Activated naive CD4-positive, alpha-beta T cell (primary cell): ENCODE data around the gene MROH7.

Source experiments
- DNase-seq, 4 experiments: peaks; one replicate each; lab custom pipeline; 2025; lab: John Stamatoyannopoulos, UW

The MROH7 gene

DNA sequence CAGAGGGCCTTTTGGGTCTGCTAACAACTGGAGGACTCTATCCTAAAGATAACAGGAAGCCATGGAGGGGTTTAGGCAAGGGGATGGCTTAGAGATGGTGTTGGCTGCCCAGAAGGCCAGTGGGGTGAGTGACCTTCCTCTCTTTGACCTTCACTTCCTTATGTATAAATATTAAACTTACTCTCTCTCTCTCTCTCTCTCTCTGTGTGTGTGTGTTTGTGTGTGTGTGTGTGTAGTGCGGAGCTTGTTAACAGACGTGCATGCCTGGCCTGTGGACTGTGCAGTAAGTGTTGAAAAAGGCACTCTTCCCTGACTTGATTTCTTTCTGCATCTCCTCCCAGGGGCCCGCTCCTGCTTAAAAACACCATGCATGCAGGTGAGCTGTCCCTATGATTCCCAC lies 10.0 kb downstream of the MROH7 start:
- DNase-seq = no peak

DNA sequence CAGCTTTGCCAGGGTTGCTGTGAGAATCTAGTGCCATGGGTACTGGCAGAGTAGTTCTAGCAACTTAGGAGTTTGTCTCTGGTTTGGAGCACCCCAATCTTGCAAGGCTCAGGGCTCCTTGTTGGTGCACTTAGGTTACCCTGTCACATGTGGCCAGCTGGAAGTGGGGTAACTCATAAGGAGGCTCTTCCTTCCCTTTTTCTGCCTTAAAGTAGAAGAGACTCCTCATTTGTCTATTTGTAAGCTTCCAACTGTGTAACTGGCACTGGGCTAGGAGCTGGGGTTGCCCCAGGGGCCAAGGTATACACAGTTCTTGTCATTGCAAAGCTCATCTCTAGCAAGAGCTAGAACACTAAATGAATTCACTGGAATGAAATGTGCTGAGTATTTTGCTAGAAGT lies 10.6 kb downstream of the MROH7 start:
- no peak for DNase-seq

DNA sequence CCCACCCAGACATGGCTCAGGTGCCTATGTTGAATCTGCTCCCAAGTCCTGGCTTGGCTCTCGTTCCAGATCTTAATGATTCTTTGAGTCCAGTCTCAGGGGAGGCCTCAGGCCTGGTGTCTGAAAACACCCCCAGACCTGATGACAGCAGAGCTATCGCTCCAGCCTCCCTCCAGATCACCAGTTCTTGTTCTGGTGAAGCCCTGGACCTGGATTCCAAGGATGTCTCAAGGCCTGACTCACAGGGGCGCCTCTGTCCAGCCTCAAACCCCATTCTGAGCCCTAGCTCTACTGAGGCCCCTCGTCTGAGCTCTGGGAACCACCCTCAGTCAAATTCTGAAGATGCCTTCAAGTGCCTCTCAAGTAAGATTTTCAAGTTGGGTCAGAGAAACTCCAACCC lies 11.4 kb downstream of the MROH7 start:
- DNase-seq = no peak

DNA sequence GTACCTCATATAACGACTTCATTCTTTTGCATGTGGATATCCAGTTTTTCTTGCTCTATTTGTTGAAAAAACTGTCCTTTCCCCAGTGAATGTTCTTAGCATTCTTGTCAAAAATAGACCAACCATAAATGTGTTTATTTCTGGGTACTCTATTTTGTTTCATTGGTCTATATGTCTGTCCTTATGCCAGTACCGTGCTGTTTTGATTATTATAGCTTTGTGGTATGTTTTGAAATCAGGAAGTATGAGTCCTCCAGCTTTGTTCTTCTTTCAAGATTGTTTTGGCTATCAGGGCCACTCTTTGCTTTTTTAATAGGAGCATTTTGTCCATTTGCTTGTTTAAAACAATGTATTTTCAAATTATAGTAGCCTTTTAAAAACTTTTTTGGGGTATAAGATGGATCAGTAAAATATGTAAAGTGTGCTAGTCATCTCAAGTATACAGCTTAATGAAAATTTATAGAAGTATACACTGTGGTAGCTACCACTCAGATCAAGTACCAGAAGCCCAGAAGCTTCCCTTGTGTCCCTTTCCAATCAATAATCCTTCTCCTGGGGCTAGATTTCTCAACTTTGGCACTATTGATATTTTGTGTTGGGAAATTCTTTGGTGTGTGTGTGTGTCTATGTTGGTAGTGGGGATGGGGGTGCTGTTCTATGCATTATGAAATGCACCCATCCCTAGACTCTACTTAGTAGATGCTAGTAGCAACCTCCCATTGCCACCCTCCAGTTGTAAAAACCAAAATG lies 16.8 kb downstream of the MROH7 start:
- DNase-seq = no peak

DNA sequence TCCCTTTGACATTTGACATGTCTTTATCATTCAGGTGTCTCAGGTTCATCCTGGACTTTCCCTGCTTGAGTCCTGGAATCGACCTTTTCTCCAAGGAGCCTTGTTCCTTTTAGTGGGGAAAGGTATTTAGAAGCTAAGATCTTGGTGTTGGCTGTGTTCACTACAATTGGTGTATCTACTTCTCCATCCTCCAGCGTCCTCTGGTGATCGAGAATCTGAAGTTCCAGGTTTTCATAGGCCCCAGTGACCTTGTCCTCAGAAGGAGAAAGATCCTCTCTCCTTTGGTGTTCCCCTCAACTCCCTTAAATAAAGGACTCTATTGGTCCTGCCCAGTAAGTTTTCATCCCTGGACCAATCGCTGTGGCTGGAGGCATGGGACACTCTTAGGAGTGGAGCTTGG lies 22.1 kb downstream of the MROH7 start:
- DNase-seq = no peak

DNA sequence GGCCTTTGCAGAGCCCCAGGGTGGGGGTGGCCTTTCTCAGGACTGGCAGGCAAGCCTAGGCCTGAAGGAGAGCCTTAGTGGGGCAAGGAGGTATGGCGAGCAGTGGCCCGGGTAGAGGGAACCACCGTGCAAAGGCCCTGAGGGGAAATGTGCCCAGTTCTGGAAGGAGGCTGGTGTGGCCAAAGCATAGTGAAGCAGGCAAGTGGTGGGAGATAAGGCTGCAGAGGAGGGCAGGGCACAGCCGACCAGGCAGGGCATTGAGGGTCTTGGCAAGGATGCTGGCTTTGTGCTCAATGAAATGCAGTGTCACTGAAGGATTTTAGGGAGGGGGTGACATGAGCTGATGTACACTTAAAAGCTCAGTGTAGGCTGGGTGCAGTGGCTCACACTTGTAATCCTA lies 22.8 kb downstream of the MROH7 start:
- no peak for DNase-seq

DNA sequence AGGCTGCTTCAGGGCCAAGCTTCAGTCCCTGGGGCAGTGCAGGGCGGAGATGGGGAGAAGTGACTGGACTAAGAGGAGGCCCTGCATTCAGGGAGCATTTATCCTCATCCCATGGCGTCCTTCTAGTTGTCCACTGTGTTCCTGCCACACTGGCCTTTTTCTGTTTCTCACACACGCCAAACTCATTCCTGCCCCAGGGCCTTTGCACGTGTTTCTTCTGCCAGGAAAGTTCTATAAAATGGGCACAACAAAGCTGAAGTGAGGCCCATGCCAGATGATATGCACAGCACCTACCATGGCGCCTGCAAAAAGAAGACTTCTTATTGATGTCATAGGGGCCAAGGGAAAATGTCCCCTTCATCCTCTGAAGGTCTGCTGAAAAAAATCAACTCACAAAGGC lies 24.3 kb downstream of the MROH7 start:
- no peak for DNase-seq

DNA sequence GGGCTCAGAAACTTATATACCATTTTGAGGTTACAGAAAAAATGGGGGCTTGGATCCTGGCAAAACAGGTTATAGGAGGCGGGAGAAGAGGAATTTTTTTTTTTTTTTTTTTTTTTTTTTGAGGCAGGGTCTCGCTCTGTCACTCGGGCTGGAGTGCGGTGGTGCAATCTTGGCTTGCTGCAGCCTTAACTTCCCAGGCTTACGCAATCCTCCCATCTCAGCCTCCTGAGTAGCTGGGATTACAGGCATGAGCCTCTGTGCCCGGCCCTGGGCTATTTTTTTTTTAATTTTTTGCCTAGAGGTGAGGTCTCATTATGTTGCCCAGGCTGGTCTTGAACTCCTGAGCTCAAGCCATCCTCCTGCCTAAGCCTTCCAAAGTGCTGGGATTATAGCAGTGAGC lies 24.7 kb downstream of the MROH7 start:
- DNase-seq = no peak

DNA sequence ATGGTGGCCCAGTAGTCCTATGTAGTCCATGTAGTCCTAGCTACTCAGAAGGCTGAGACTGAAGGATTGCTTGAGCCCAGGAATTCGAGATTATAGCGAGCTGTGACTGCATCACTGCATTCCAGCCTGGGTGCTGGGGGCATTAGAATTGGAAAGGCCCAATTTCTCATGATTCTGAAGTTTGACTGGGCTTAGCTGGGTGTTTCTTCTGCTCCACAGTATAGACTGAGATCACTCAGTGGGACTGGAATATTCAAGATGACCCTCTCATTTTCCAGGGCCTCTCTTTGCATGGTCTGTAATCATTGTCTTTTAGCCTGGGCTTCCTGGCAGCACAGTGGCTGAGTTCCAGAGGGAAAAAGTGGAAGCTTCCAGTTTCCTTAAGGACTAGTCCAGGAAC lies 26.2 kb downstream of the MROH7 start:
- DNase-seq = no peak

DNA sequence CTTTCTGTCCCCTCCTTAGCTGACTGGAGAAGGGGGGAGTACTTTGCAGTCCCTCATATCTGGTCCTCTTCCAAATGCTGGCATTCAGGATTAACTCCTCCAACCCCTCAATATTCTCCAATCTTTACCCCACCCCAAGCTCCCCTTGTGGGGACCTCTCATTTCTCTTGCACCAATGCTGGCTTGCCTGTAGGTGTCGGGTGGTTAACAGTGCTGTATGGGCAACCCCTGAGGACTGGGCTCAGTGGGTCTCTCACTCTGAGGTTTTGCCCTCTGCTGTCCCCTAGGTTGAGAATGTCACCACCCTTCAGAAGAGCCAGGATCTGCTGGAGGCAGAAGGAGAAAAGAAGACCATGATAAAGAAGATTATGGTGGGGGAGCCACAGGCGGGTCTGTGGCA lies 27.0 kb downstream of the MROH7 start:
- no peak for DNase-seq

DNA sequence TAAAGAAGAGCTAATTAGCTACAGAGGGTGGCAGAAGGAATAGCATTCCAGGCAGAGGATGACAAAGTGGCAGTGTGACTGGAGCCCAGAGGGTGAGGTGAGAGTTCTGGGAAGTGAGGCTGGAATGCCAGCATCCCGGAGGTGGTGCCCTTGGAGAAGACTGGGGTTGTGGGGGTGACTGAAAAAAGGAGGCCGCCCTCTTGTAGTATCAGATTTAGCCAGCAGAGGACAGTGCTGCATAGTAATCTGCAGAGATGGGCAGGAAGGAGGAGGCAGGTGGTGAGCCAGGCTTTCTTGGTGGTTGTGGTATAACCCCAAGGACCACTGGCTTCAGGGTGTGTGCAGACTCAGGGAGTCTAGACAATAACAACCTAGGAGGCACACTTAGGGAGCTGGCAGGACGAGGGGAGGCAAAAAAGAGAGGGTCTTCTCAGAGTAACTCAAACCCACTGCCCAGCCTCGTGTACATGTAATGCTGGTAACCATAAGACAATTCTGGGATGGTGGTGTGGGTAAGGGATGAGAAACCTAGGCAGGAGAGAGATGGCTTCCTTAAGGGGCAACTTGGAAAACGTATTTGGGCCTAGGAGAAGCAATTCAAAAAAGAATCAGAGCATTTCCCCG lies 30.5 kb downstream of the MROH7 start:
- peak; percentile 10 to 38 (median 16) for DNase-seq

DNA sequence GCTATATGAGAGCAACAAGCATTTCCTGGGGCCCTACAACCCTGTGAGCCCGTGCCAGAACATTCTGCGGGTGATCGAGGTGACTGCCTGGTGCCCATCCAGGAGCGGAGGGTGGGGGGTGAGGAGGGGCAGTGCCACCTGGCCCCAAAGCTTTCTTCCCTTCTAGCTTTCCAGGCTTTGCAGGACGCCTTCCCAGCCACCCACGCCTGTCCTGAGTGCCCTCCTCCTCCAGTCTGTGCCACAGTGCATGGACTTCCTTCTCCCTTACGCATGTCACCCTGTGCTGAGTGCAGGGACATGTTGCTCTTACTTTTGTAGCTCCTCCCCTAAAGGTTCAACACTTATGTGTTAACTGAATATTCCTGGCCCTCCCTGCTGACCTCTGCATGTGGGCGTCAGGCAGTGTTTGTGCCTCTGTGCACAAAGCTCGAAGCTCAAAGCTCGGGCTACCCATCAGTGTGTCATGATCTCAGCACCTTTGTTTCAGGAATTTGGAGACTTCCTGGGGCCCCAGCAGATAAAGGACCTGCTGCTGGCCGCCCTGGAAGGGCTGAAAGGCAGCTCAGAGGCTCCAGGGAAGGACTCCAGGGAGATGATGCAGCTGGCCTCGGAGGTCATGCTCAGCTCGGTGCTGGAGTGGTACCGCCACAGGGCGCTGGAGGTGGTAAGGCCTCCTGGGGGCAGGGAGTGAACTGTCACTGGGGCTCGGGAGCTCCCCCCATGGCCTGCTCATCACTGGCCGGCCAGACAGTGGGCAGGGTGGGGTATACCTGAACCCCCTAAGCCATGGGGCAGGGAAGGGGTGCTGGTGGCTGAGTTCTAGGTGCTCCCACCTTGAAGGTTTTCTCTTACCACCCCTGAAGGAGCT lies 37.4 kb downstream of the MROH7 start:
- no peak for DNase-seq

DNA sequence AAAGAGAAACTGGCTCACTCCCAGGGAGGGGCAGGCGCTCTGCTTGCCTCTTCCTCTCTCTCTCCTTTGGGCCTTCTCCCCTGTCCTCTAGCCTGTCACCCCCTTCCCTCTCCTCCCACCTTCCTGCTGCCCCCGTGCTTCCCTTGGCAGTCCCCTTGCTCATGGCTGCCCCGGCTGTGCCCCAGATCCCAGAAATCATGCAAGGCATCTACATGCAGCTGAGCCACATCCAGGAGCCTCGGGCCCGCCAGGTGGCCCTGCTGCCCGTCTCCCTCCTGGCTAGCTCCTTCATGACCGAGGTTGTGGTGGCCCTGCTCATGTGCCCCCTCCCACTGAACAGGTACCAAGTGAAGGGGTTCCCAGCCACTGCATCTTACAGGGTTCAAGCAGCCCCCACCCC lies 38.1 kb downstream of the MROH7 start:
- no peak for DNase-seq

DNA sequence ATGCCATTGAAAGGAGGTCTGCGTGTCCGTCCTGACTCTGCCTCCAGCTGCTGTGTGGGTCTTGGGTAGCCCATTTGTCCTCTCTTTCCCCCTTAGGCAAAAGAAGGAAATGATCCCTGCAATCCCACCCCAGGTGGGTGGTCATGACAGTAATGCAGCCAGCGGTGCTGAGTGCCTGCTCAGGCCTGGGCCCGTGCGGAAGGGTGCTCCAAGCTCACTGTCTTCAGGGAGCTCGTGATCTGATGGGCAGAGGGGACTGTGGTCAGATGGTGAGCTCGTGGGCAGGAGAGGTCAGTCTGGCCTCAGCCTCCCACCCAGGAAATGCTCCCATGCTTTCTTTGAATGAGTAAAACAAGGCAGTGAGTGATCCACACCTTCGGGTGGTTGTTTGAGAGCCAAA lies 38.8 kb downstream of the MROH7 start:
- DNase-seq = no peak

DNA sequence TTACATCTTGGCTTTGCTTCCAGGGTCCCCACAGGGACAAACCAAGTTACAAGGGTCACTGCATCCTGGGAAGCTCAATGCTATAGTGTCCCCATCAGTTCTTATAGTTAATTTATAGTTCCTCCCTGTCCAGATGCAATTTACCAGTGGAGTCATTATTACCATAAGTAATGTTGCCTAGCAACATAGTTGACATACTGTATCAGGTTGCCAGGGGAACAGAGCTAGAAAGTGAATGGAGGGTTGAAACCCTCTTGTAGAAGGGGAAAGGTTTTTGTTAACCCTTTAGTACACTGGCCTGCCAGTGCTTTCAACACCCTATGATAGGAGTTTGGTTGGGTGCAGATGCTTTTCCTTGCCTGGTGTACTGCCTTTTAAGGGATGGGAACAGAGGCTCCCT lies 39.8 kb downstream of the MROH7 start:
- no peak for DNase-seq

DNA sequence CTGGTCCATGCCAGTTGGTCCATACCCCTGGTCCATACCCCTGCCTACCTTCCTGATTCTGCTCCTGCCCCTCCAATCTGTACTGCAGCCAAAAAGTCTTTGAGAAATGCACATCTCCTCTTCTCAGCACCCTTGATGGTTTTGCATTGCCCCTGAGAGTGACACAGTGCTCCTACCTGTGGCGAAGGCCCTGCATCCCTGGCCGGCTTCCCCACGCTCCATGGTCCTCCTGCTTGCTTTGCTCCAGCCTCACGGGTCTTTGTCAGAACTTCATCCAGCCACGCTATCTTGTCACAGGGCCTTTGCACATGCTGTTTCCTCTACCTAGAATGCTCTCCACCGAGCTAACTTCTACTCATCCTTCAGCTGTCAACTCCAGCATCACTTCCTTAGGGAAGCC lies 41.9 kb downstream of the MROH7 start:
- DNase-seq = no peak

DNA sequence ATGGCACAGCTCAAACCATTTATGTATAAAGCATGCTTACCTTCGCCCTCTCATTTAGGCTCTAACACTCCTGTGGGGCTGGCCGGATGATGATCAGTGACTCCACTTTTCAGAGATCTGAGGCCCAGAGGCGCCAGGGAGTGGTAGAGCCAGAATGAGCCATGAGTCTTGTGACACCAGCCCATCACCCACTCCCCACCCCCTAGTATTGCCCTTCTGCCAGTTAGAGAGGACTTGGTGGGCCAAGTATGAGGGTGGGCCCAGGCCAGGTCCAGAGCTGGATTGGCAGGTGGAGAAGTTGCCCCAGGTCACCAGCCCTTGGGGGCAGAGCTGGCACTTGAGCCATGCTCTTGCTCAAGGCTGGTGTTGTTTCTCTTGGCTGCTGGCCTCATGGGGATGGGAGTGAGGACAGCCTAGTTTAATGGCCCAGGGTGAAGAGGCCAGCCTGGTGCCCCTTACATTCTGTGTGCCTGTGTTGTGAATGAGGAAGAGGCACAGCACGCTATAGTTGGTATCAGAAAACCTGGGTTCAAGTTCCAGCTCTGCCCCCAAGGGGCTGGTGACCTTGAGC lies 43.8 kb downstream of the MROH7 start:
- DNase-seq = no peak

DNA sequence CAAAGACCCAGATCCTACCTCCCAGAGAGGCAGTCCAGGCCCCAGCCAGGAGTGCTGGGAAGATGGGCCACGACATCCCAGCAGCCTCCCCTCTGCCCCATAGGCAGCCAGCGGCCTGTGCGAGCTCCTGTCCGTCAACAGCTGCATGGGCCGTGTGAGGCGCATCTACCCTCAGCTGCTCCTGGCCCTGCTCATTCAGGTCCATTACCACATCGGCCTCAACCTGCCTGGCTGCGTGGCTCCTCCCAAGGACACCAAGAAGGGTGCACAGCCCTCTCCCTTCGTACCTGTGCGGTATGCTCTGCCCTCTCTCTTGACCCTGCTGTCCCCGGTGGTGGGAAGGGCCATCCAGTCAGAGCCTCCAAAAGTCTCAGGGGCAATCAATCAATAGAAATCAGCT lies 44.6 kb downstream of the MROH7 start:
- no peak for DNase-seq

DNA sequence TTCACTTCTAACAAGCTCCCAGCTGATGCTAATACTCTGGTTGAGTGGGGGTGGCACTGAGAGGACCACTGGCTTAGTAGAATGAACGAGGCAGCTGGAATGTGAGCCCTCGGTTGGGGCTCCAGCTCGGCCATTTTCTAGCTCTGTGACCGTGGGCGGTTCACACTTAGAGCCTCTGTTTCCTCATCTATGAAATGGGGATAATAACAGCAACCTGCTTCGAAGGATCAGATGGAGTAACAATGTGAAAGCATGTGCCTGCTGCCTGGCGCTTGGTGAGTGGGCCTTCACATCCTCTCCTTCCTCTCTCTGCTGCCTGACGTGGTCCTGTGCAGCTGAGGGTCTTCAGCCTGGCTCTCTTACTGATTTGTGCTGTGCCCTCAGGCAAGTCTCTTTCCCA lies 53.2 kb downstream of the MROH7 start:
- DNase-seq = no peak

DNA sequence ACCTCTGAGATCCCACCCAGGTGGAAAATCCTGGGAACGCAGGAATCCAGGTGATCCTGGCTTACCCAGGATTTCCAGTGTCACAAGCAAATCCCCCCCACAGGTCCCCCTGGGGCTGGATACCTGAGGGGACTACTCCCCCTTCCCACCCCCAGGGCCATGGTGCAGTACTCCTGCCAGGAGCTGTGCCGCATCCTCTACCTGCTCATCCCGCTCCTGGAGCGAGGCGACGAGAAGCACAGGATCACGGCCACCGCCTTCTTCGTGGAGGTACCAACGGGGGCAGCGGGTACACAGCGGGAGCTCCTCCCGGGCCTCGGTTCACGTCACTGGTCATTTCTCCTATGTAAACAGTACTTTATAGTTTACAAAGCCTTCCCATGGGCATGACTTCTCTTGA lies 53.6 kb downstream of the MROH7 start:
- no peak for DNase-seq

DNA sequence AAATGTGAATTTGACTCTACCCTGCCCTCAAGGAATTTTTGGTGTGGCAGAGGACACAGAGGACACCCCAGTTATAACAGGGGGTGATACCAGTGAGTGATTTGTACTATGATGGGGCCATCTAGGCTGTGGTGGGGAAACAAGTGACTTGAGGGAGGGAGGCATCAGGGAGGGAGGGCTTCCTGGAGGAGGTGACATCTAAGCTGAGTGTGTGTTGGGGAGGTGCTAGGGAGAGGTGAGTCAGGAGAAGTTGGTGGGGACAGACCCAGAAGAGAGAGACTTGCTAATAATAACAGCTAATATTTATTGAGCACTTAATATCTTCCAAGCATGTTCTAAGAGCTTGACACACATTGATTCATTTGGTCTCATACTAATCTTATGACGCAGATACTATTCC lies 54.2 kb downstream of the MROH7 start:
- DNase-seq = no peak

DNA sequence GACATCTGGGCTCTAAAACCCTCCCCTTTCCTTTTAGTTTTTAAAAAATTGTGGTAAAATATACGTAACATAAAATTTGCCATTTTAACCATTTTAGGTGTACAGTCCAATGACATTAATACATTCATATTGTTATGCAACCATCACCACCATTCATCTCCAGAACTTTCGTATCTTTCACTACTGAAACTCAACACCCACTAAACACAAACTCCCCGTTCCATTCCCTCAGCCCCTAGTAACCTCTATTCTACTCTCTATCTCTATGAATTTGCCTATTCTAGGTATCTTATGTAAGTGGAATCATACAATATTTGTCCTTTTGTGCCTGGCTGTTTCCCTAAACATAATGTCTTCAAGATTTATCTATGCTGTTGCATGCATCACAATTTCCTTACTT lies 54.7 kb downstream of the MROH7 start:
- DNase-seq = no peak

DNA sequence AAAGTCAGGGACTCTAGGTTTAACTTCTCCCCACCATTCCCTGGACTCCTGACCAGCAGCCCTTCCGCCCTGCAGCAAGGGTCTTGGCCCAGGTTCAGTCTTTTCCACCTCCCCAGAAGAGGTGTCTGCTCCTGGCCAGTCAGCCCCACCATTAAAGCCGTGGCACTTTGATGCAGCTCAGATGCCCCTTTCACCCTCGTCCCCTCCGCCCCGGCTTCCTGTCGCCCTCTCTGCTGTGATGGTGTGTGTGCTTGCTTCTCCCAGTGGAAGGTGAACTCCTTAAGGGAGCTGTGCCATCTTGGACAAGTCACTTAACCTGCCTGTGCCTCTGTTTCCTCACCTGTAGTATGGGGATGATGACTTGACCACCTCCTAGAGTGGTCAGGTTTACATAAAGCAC lies 56.3 kb downstream of the MROH7 start:
- no peak for DNase-seq
